H1 (cell line): ENCODE results near the gene CHSY3. TPM values are rescaled to one million over a fixed set of nuclear protein-coding genes. Genes with fewer than 3 reads are reported as not detected.

Experiments
- CTCF ChIA-PET: fragments of 300-600 bp; sonication (Branson Sonifier 250); formaldehyde crosslinking; loops from one replicate; lab custom pipeline; 2021; ENCODE audit not compliant: partially characterized antibody; lab: Charles Lee
- POLR2A ChIA-PET: fragments of 300-600 bp; sonication (Branson Sonifier 250); formaldehyde crosslinking; loops from one replicate; lab custom pipeline; 2021; ENCODE audit warnings: inconsistent platforms; ENCODE audit not compliant: partially characterized antibody; lab: Charles Lee
- DNase-seq, 2 experiments: peaks; one replicate each; pipeline versions ENCODE4 v3.0.0 to v3.0.0-alpha.2; 2010 to 2022; ENCODE audit warnings: low spot score in 2 of 2, low read depth in 1 of 2, mixed read lengths in 1 of 2
- FAIRE-seq: peaks from 2 replicates; lab custom pipeline; 2011; peaks lifted over from hg19 to GRCh38; lab: Jason Lieb, UNC
- H2AFZ ChIP-seq: 2 replicates; pipeline ENCODE4 v1.8.1; 2012; ENCODE audit warnings: low read length, inconsistent platforms
- H2AK5ac ChIP-seq: 2 replicates; pipeline ENCODE4 v1.6.1; 2013; ENCODE audit warnings: low read depth, low read length
- H2BK120ac ChIP-seq: replicated peaks from 2 replicates; pipeline ENCODE3; 2013; ENCODE audit warnings: low read depth, low read length, inconsistent platforms
- H2BK12ac ChIP-seq: 2 replicates; pipeline ENCODE4 v1.6.1; 2013; ENCODE audit warnings: low read depth, low read length
- H2BK15ac ChIP-seq: 2 replicates; pipeline ENCODE4 v1.6.1; 2013; ENCODE audit warnings: low read length
- H2BK20ac ChIP-seq: 2 replicates; pipeline ENCODE4 v1.6.1; 2013; ENCODE audit warnings: low read length
- H2BK5ac ChIP-seq: 2 replicates; pipeline ENCODE4 v1.6.1; 2013; ENCODE audit warnings: low read depth, low read length
- H3K14ac ChIP-seq: 2 replicates; pipeline ENCODE4 v1.6.1; 2013; ENCODE audit warnings: inconsistent platforms; ENCODE audit not compliant: insufficient read length
- H3K18ac ChIP-seq: 2 replicates; pipeline ENCODE4 v1.6.1; 2013; ENCODE audit warnings: low read length; ENCODE audit errors: extremely low read depth
- H3K23ac ChIP-seq: 2 replicates; pipeline ENCODE4 v1.6.1; 2013; ENCODE audit warnings: inconsistent platforms; ENCODE audit not compliant: insufficient read length
- H3K23me2 ChIP-seq: 2 replicates; pipeline ENCODE4 v1.6.1; 2013; ENCODE audit warnings: low read depth, low read length
- H3K27ac ChIP-seq: 2 replicates; pipeline ENCODE4 v1.6.1; 2011; ENCODE audit warnings: low read depth, low read length, inconsistent platforms
- H3K27me3 ChIP-seq, 4 experiments: replicated peaks in 1 of 4; 1 replicate in 1 of 4; 2 replicates in 3 of 4; pipeline versions ENCODE4 v1.6.1 to v1.8.1; 2011 to 2013; ENCODE audit warnings: low read length in 3 of 4, mild to moderate bottlenecking in 3 of 4, inconsistent platforms in 2 of 4, mixed read lengths in 2 of 4, moderate library complexity in 1 of 4; ENCODE audit not compliant: control insufficient read depth in 3 of 4, insufficient read depth in 3 of 4; ENCODE audit errors: extremely low read depth in 1 of 4
- H3K36me3 ChIP-seq, 4 experiments: 2 replicates each; pipeline versions ENCODE4 v1.6.1 to v1.8.1; 2011 to 2013; ENCODE audit warnings: mild to moderate bottlenecking in 4 of 4, low read length in 3 of 4, moderate library complexity in 2 of 4, control low read depth in 1 of 4, inconsistent platforms in 1 of 4; ENCODE audit not compliant: insufficient read depth in 4 of 4, control insufficient read depth in 2 of 4
- H3K4ac ChIP-seq: replicated peaks from 2 replicates; pipeline ENCODE3; 2013; ENCODE audit warnings: low read length, low read depth, mixed read lengths, inconsistent platforms; ENCODE audit not compliant: insufficient read length
- H3K4me1 ChIP-seq, 4 experiments: replicated peaks in 1 of 4; 1 replicate in 1 of 4; 2 replicates in 3 of 4; pipeline versions ENCODE4 v1.6.1 to v1.8.1; 2011 to 2013; ENCODE audit warnings: low read length in 3 of 4, inconsistent platforms in 2 of 4, mixed read lengths in 1 of 4; ENCODE audit not compliant: insufficient read depth in 4 of 4, control insufficient read depth in 3 of 4
- H3K4me2 ChIP-seq, 2 experiments: 2 replicates each; pipeline versions ENCODE4 v1.6.1 to v1.8.1; 2011 to 2013; ENCODE audit warnings: low read depth in 2 of 2, low read length in 2 of 2, control low read depth in 1 of 2, inconsistent platforms in 1 of 2, mild to moderate bottlenecking in 1 of 2; ENCODE audit not compliant: insufficient read depth in 1 of 2
- H3K4me3 ChIP-seq, 4 experiments: fragments of 200-600, 300-600 bp in 1 of 4; sonication (generic), shearing (Covaris generic), sonication (Bioruptor Twin) in 1 of 4; 2 replicates each; pipeline versions ENCODE4 v1.5.1 to v1.8.1; 2011 to 2016; ENCODE audit warnings: low read length in 4 of 4, low read depth in 3 of 4, control low read depth in 2 of 4, inconsistent platforms in 2 of 4, mild to moderate bottlenecking in 2 of 4, mixed read lengths in 1 of 4, moderate library complexity in 1 of 4; ENCODE audit not compliant: insufficient read depth in 2 of 4; ENCODE audit errors: extremely low read depth in 1 of 4
- H3K56ac ChIP-seq: replicated peaks from 2 replicates; pipeline ENCODE3; 2013; ENCODE audit warnings: low read depth, mild to moderate bottlenecking, mixed read lengths, low read length, inconsistent platforms; ENCODE audit not compliant: insufficient read length
- H3K79me1 ChIP-seq: 2 replicates; pipeline ENCODE4 v1.6.1; 2013; ENCODE audit warnings: low read depth, low read length, control low read depth
- H3K79me2 ChIP-seq, 2 experiments: 2 replicates each; pipeline versions ENCODE4 v1.6.1 to v1.8.1; 2012 to 2013; ENCODE audit warnings: low read length in 2 of 2, mild to moderate bottlenecking in 2 of 2, inconsistent platforms in 1 of 2; ENCODE audit not compliant: insufficient read depth in 2 of 2, control insufficient read depth in 1 of 2
- H3K9ac ChIP-seq, 4 experiments: replicated peaks in 1 of 4; 1 replicate in 1 of 4; 2 replicates in 3 of 4; pipeline versions ENCODE4 v1.6.1 to v1.8.1; 2011 to 2013; ENCODE audit warnings: low read depth in 3 of 4, low read length in 3 of 4, control low read depth in 2 of 4, mild to moderate bottlenecking in 2 of 4, moderate library complexity in 2 of 4, inconsistent platforms in 1 of 4; ENCODE audit errors: extremely low read depth in 1 of 4
- H3K9me3 ChIP-seq, 2 experiments: 2 replicates each; pipeline versions ENCODE4 v1.6.1 to v1.8.1; 2012 to 2013; ENCODE audit warnings: mild to moderate bottlenecking in 2 of 2, moderate library complexity in 2 of 2, control low read depth in 1 of 2, inconsistent platforms in 1 of 2, low read depth in 1 of 2, low read length in 1 of 2, mixed read lengths in 1 of 2; ENCODE audit not compliant: insufficient read depth in 2 of 2
- H4K20me1 ChIP-seq, 2 experiments: replicated peaks in 1 of 2; 2 replicates each; pipeline versions ENCODE3 to v1.8.1; 2011 to 2013; ENCODE audit warnings: inconsistent platforms in 2 of 2, low read length in 2 of 2, mild to moderate bottlenecking in 1 of 2; ENCODE audit not compliant: insufficient read depth in 2 of 2, control insufficient read depth in 1 of 2
- H4K5ac ChIP-seq: 2 replicates; pipeline ENCODE4 v1.6.1; 2013; ENCODE audit warnings: low read length, low read depth, mixed read lengths, inconsistent platforms; ENCODE audit not compliant: insufficient read length
- H4K8ac ChIP-seq: 2 replicates; pipeline ENCODE4 v1.8.0; 2013; ENCODE audit warnings: mild to moderate bottlenecking, moderate library complexity, low read length, inconsistent platforms; ENCODE audit not compliant: insufficient read depth; ENCODE audit errors: extremely low read depth
- H4K91ac ChIP-seq: replicated peaks from 2 replicates; pipeline ENCODE3; 2013; ENCODE audit warnings: low read length, mixed read lengths, inconsistent platforms; ENCODE audit not compliant: insufficient read length
- ASH2L ChIP-seq: fragments of 200-600, 300-600 bp; sonication (generic); IDR thresholded peaks from one replicate; pipeline ENCODE4 v1.7.1; 2017; ENCODE audit warnings: low read length
- KDM4A ChIP-seq: IDR thresholded peaks from one replicate; pipeline ENCODE4 v1.7.1; 2012; ENCODE audit warnings: low read depth, mild to moderate bottlenecking, moderate library complexity, low read length, inconsistent platforms; ENCODE audit not compliant: severe bottlenecking
- RBBP5 ChIP-seq: IDR thresholded peaks from 2 replicates; pipeline ENCODE4 v1.7.1; 2012; ENCODE audit warnings: low read depth, mild to moderate bottlenecking, inconsistent platforms, low read length, moderate library complexity, borderline replicate concordance
- RXRA ChIP-seq: IDR thresholded peaks from 2 replicates; pipeline ENCODE4 v1.6.1; 2011; ENCODE audit warnings: low read depth, mild to moderate bottlenecking, low read length, moderate library complexity; ENCODE audit not compliant: insufficient read depth
- SRF ChIP-seq: IDR thresholded peaks from 2 replicates; pipeline ENCODE4 v1.6.1; 2011; ENCODE audit warnings: mild to moderate bottlenecking, low read depth, low read length, moderate library complexity
- WGBS, 2 experiments: shearing (Covaris generic) in 1 of 2; methylation state at CpG; one replicate each; pipeline versions ENCODE4 v1.1.6 to v1.1.7; 2013 to 2015; ENCODE audit warnings: low lambda C conversion rate in 2 of 2, mixed read lengths in 2 of 2, inconsistent platforms in 1 of 2, low coverage in 1 of 2, missing lambda C conversion rate in 1 of 2; ENCODE audit not compliant: insufficient replicate concordance in 2 of 2, insufficient coverage in 1 of 2, insufficient read length in 1 of 2; ENCODE audit errors: extremely low coverage in 1 of 2, missing lambda C conversion rate in 1 of 2; 5-methylcytosine and 5-hydroxymethylcytosine counted together
- polyA plus RNA-seq, 7 experiments: library from polyadenylated mRNA; depleted of rRNA in 3 of 7; stranded (reverse) in 5 of 7; unstranded in 2 of 7; fragments of >200 nt in 5 of 7; fragments of 200-250 nt in 2 of 7; gene quantifications; 1 replicate in 5 of 7; 2 replicates in 1 of 7; 4 replicates in 1 of 7; pipeline versions ENCODE4 v1.2.1 to v1.2.3, GENCODE V29; 2011 to 2013; ENCODE audit warnings: missing spikeins in 2 of 7, mixed read lengths in 2 of 7
- total RNA-seq: library from RNA; stranded (reverse); fragmentation: NEBNext Ultra II Directional; extraction: Animal tissue kit (Norgen Biotek cat#: 25700); gene quantifications from 2 replicates; pipeline ENCODE4 v1.2.1, GENCODE V29; 2021

The CHSY3 gene
- total and polyA plus RNA-seq, 2 of the 8 experiments (the other 6 are each of a cell fraction or from before 2014, with no cell fraction given), result 0.24 to 1.8 TPM

DNA sequence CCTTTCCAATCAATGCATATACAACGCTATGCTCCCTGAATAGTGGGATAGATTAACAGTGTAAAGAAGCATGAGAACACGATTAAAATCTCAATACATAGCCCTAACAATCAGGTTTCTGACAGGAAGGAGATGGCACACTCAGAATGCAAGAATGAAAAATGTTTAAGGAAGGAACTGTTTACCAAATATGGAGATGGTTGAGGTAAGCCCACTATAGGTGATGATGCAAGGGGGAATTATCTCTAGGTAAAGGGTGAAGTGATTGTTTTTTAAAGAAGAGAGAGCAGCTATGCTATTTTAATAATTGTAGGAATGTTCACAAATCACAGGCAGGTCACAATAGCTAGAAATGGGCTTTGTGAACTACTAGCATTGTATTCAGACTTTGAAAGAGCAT lies 302.4 kb downstream of the CHSY3 start:
- Histone ChIP-seq H4K20me1 (no peaks in the 10 kb centered on the region), H4K5ac (no peak overlapping the region), H3K36me3 (no peaks in the 10 kb centered on the region), H3K9ac (no peak overlapping the region), H3K4me3 (no peak overlapping the region), H3K4me2 (no peak overlapping the region), H3K14ac (no peak overlapping the region), H3K23ac (no peak overlapping the region), H2BK12ac (no peak overlapping the region), H2BK120ac (no peak overlapping the region), H2AK5ac (no peak overlapping the region), H3K4ac (no peak overlapping the region), H3K27ac (no peak overlapping the region), H2BK20ac (no peak overlapping the region), H4K91ac (no peak overlapping the region), H3K79me2 (no peaks in the 10 kb centered on the region), H4K8ac (no peak overlapping the region), H3K4me1 (no peaks in the 10 kb centered on the region), H3K79me1 (no peaks in the 10 kb centered on the region), H3K23me2 (no peaks in the 10 kb centered on the region), H2BK5ac (no peak overlapping the region), H3K27me3 (no peaks in the 10 kb centered on the region), H3K18ac (no peak overlapping the region), H2BK15ac (no peak overlapping the region), H2AFZ (no peak overlapping the region), H3K9me3 (no peaks in the 10 kb centered on the region), H3K56ac (no peak overlapping the region)
- POLR2A ChIA-PET, result no interaction called here
- FAIRE-seq (no peak), DNase-seq (no peak)
- TF ChIP-seq RXRA (no peak), KDM4A (no peak), RBBP5 (no peak), SRF (peak; percentile 48; the same call in 1 of the 2 replicates), ASH2L (no peak)
- 85% methylated on average over 2 of the region's 2 CpGs; no CpG with 5 or more reads in 1 of the 2 experiments for WGBS, 2 experiments
- CTCF ChIA-PET, result no interaction called here
